Globus pallidus (tissue), 1 donor: Measurements from ENCODE around the gene GAN.
"Not testable (repeated sequence)": the region's sequence is repeated elsewhere in the genome, so short reads cannot be mapped to it uniquely, and the experiment has no call there.

Experiments
- DNase-seq: peaks from one replicate; pipeline ENCODE4 v3.0.0-alpha.2; 2015; ENCODE audit warnings: low spot score

GAN gene

GRCh38 chr16:81401035-81401950 lies 86.5 kb downstream of the GAN start:
- DNase-seq, result no peak

- no peak for DNase-seq
These were observed 88.4 kb downstream of the GAN start for GRCh38 chr16:81403208-81403600.

GRCh38 chr16:81403601-81404391 lies 89.0 kb downstream of the GAN start:
- DNase-seq, result peak; percentile 53

GRCh38 chr16:81405002-81405401 lies 90.2 kb downstream of the GAN start:
- not testable (repeated sequence) for DNase-seq

DNA sequence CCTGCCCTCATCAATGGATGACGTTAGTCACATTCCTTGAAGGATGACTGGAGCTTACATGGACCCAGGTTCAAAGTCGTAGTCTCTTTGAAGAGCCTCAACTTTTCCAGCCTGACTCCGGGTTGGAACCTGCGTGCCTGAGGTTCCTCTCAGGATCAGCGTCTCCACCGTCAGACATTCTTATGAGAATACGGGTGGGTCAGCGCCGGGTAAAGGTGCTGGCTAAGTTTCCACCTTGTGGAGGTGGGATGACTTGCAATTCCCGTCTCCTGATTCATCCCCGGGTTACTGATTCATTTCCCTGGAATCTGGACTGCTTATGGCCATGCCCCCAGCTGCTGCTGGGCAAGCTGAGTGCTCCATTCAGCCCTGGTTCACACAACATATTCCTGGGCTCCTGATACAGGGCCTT lies 90.9 kb downstream of the GAN start:
- DNase-seq, result no peak

DNA sequence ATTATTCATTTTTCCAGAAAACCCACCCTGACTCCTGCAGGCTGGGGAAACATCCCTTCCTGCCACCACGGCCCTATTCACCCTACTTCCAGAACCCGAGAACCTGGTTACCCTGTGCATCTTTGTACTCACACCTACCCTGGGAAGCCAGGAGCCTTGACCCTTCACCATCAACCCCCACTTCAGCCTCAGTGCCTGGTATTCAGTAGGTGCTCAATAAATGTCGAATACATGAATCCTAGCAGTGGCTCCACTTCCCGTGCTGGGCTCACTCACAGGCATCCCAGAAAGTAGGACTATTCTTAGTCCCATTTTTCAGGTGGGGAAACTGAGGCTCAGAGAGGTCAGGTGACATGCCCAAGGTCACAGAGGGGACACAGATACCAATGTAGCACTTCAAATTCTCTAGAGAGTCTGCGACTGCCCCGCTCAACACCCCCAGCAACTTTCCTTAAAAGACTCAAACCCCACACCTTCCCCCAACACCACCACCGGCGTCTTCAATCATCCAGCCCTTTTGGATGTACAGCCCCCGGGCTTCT lies 93.7 kb downstream of the GAN start:
- no peak for DNase-seq

GRCh38 chr16:81409016-81409556 lies 94.3 kb downstream of the GAN start:
- DNase-seq, result no peak

GRCh38 chr16:81410643-81411293 lies 96.0 kb downstream of the GAN start:
- no peak for DNase-seq

- DNase-seq, result no peak
These were observed 98.7 kb downstream of the GAN start for GRCh38 chr16:81413245-81413990.

DNA sequence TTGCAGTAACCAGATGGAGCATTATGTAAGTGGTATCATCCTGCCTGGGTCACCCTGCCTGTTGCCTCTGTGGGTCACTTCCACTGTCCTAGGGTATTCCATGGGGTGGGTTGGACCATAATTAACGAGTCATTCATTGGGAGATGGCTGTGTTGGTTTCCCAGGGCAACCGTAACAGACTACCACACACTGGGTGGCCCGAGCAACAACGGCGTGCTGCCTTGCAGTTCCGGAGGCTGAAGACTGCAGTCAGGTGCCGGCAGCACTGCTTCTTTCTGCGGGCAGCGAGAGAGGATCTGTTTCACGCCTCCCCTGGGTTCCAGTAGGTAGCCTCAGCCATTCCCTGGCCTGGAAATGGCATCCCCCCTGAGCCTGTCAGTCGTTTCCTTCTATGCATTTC lies 101.0 kb downstream of the GAN start:
- no peak for DNase-seq

DNA sequence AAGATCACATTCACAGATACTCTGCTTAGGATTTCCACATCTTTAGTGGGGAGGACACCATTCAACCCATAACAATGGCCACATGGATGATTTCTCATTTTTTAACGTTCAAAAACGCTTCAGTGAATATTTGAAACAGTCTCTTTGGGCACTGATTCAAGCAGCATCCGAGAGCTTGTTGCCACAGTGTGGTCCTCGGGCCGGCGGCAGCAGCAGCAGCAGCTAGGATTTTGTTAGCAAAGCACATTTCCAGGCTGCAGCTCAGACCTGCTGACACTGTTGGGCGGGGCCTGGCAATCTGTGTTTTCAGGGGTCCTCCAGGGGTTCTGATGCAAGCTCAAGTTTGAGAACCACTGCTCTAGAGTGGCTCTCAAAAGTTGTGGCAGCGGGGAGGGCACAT lies 102.0 kb downstream of the GAN start:
- DNase-seq, result no peak

DNA sequence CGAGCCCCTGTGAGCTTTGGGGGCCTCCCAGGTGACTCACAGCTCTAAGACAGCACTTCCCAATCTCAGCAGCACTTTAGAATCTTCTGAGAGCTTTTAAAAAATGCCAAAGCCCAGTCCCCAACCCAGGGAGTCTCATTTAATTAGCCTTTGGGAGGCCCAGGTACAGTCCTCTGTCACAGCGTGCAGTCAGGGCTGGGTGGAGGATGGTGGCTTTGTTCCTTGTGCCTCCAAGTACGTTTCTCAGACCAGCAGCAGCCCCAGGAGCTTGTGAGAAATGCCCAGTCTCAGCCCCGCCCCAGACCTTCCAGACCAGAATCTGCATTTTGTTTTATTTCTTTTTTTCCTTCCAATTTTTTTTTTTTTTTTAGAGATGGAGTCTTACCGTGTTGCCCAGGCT lies 102.4 kb downstream of the GAN start:
- no peak for DNase-seq

DNA sequence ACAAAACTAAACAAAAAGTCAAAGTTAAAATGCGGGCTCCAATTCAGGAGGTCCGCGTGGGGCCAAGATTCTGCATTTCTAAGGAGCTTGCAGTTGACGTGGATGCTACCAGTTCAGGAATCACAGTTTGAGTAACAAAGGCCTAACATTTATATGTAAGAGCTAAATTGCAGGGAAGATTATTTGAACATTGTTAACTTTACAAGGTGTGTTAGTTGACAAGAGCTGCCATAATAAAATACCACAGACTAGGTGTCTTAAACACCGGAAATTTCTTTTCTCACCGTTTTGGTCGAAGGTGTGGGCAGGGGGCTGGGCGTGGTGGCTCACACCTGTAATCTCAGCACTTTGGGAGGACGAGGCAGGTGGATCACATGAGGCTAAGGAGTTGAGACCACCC lies 105.0 kb downstream of the GAN start:
- no peak for DNase-seq

GRCh38 chr16:81421126-81421525 lies 106.4 kb downstream of the GAN start:
- DNase-seq, result no peak

GRCh38 chr16:81421536-81421935 lies 106.8 kb downstream of the GAN start:
- DNase-seq, result no peak

- DNase-seq, result not testable (repeated sequence)
These were observed 107.4 kb downstream of the GAN start for GRCh38 chr16:81422153-81422552.

DNA sequence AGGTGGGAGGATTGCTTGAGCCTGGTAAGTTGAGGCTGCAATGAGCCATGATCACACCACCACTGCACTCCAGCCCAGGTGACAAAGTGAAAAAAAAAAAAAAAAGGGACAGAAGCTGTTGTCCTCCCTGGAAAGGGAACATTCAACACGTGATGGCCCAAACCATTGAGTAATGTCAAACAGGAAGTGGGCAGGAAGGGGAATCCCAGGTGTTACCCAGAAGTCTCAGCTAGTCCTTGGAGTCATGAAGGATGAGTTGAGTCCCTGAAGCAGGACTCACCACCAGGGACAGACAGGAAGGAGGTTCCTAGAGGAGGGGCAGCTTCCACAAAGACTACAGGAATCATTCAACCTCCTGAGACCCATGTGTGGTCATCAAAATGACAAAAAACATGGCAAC lies 110.0 kb downstream of the GAN start:
- no peak for DNase-seq

DNA sequence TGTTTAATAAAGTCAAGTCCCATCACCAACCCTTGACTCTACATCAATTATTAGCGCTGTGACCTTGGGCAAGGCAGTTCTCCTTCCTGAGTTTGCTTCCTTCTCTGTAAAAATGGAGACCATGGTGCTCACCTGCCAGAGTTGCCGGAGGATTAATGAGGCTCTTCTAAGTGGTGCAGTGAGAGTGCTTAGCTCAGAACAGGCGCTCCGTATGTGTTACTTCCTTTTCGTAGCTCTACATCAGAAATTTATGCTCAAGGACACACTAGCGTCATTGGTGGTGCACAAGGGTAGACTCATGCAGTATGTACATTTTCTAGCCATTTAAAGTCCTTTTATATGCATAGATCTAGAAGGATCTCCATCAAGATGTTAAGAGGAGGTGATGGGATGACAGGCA lies 112.5 kb downstream of the GAN start:
- no peak for DNase-seq

GRCh38 chr16:81429045-81429521 lies 114.3 kb downstream of the GAN start:
- DNase-seq, result no peak

DNA sequence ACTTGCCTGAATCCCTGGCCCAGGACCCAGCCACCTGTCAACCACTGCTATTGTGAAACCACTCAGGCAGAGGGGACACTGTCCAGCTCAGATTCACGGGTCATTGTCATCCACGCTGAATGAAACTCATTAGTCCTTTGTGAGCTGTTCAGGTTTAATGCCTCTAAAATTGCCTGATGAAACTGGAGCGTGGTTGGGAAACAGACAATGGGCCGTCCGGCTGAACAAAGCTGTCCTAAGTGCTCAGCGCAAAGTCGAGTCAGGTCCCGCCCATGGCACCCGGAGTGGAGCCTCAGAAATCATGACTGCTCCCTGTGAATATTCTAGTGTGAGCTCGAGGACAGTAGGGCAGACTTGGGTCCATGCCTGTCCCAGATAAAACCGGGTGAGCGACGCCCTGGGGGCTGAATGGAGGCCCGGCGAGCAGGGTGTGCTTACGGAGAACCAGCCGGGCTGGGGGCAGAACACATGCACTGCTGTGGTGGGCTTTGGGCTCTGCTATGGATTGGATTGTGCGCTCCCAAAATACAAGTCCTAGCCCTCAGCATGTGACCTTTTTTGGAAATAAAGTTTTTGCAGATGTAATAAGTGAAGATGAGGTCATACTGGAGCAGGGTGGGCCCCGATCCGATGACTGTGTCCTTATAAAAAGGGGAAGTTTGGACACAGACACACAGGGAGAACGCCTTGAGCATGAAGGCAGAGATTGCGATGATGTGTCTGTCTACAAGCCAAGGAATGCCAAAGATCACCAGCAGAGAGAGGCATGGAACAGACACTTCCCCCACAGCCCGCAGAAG lies 117.0 kb downstream of the GAN start:
- DNase-seq, result no peak
